ENCODE measurements around the gene SOD3. TPM values are rescaled to one million over a fixed set of nuclear protein-coding genes. Genes with fewer than 3 reads are reported as not detected.

Gene SOD3
- total RNA-seq, 1 experiment from 2014 or later = not detected

- no peaks in the 10 kb centered on the region for H3K9me3 ChIP-seq (ENCODE audit: low read length)
- no peak overlapping the region for H3K4me3 ChIP-seq (ENCODE audit: low read length)
- no peak overlapping the region for H3K4me2 ChIP-seq (ENCODE audit: low read depth, low read length, poor library complexity, severe bottlenecking)
- H3K79me2 ChIP-seq (ENCODE audit: low read length) = no peaks in the 10 kb centered on the region
- no peak overlapping the region for H3K9ac ChIP-seq (ENCODE audit: low read length)
- H3K27me3 ChIP-seq (ENCODE audit: low read length) = no peaks in the 10 kb centered on the region
- H3K4me1 ChIP-seq (ENCODE audit: low read length) = peaks cover 26% of the 10 kb centered on the region
- H3K36me3 ChIP-seq (ENCODE audit: insufficient read depth, low read length) = no peaks in the 10 kb centered on the region
- no peaks in the 10 kb centered on the region for H3K9me2 ChIP-seq (replicated peaks; ENCODE audit: insufficient read depth, low read length)
- no peak overlapping the region for H2AFZ ChIP-seq (ENCODE audit: low read length)
- no peaks in the 10 kb centered on the region for H4K20me1 ChIP-seq (ENCODE audit: insufficient read depth, low read depth, low read length)
- no peak overlapping the region for H3K27ac ChIP-seq (ENCODE audit: low read length)
- no peak for DNase-seq
Measured at GRCh38 chr4:24836661-24837242, 41.4 kb downstream of the SOD3 start.

GRCh38 chr4:24837336-24837735 lies 42.0 kb downstream of the SOD3 start:
- H4K20me1 ChIP-seq (ENCODE audit: insufficient read depth, low read depth, low read length) = no peaks in the 10 kb centered on the region
- no peak overlapping the region for H3K27ac ChIP-seq (ENCODE audit: low read length)
- no peaks in the 10 kb centered on the region for H3K36me3 ChIP-seq (ENCODE audit: insufficient read depth, low read length)
- H2AFZ ChIP-seq (ENCODE audit: low read length) = peak overlapping the region; percentile 59; the same call in 1 of the 2 replicates
- no peak for DNase-seq
- no peaks in the 10 kb centered on the region for H3K9me3 ChIP-seq (ENCODE audit: low read length)
- H3K4me3 ChIP-seq (ENCODE audit: low read length) = no peak overlapping the region
- peaks cover 22% of the 10 kb centered on the region for H3K4me1 ChIP-seq (ENCODE audit: low read length)
- no peaks in the 10 kb centered on the region for H3K9me2 ChIP-seq (replicated peaks; ENCODE audit: insufficient read depth, low read length)
- no peak overlapping the region for H3K4me2 ChIP-seq (ENCODE audit: low read depth, low read length, poor library complexity, severe bottlenecking)
- H3K9ac ChIP-seq (ENCODE audit: low read length) = no peak overlapping the region
- H3K79me2 ChIP-seq (ENCODE audit: low read length) = no peaks in the 10 kb centered on the region
- H3K27me3 ChIP-seq (ENCODE audit: low read length) = no peaks in the 10 kb centered on the region

GRCh38 chr4:24837781-24838180 lies 42.4 kb downstream of the SOD3 start:
- Histone ChIP-seq H3K36me3 (ENCODE audit: insufficient read depth, low read length) (no peaks in the 10 kb centered on the region), H3K4me3 (ENCODE audit: low read length) (no peak overlapping the region), H3K79me2 (ENCODE audit: low read length) (no peaks in the 10 kb centered on the region), H3K9ac (ENCODE audit: low read length) (no peak overlapping the region), H3K27ac (ENCODE audit: low read length) (no peak overlapping the region), H3K4me1 (ENCODE audit: low read length) (peaks cover 20% of the 10 kb centered on the region), H3K9me3 (ENCODE audit: low read length) (no peaks in the 10 kb centered on the region), H4K20me1 (ENCODE audit: insufficient read depth, low read depth, low read length) (no peaks in the 10 kb centered on the region), H3K9me2 (replicated peaks; ENCODE audit: insufficient read depth, low read length) (no peaks in the 10 kb centered on the region), H2AFZ (ENCODE audit: low read length) (peak overlapping the region; percentile 59; the same call in 1 of the 2 replicates), H3K4me2 (ENCODE audit: low read depth, low read length, poor library complexity, severe bottlenecking) (no peak overlapping the region), H3K27me3 (ENCODE audit: low read length) (no peaks in the 10 kb centered on the region)
- no peak for DNase-seq

- Histone ChIP-seq H3K9me3 (ENCODE audit: low read length) (no peaks in the 10 kb centered on the region), H3K4me2 (ENCODE audit: low read depth, low read length, poor library complexity, severe bottlenecking) (no peak overlapping the region), H3K9ac (ENCODE audit: low read length) (no peak overlapping the region), H3K79me2 (ENCODE audit: low read length) (no peaks in the 10 kb centered on the region), H3K27ac (ENCODE audit: low read length) (no peak overlapping the region), H3K27me3 (ENCODE audit: low read length) (no peaks in the 10 kb centered on the region), H3K9me2 (replicated peaks; ENCODE audit: insufficient read depth, low read length) (no peaks in the 10 kb centered on the region), H4K20me1 (ENCODE audit: insufficient read depth, low read depth, low read length) (no peaks in the 10 kb centered on the region), H3K36me3 (ENCODE audit: insufficient read depth, low read length) (no peaks in the 10 kb centered on the region), H3K4me3 (ENCODE audit: low read length) (no peak overlapping the region), H2AFZ (ENCODE audit: low read length) (no peak overlapping the region), H3K4me1 (ENCODE audit: low read length) (peaks cover 15% of the 10 kb centered on the region)
- no peak for DNase-seq
Measured at GRCh38 chr4:24840362-24840761, 45.0 kb downstream of the SOD3 start.

- no peaks in the 10 kb centered on the region for H3K27me3 ChIP-seq (ENCODE audit: low read length)
- H3K36me3 ChIP-seq (ENCODE audit: insufficient read depth, low read length) = no peaks in the 10 kb centered on the region
- H3K27ac ChIP-seq (ENCODE audit: low read length) = no peak overlapping the region
- no peaks in the 10 kb centered on the region for H3K9me2 ChIP-seq (replicated peaks; ENCODE audit: insufficient read depth, low read length)
- H3K79me2 ChIP-seq (ENCODE audit: low read length) = no peaks in the 10 kb centered on the region
- H3K4me1 ChIP-seq (ENCODE audit: low read length) = peaks cover 15% of the 10 kb centered on the region
- H3K9me3 ChIP-seq (ENCODE audit: low read length) = no peaks in the 10 kb centered on the region
- H3K4me2 ChIP-seq (ENCODE audit: low read depth, low read length, poor library complexity, severe bottlenecking) = no peak overlapping the region
- no peak overlapping the region for H3K9ac ChIP-seq (ENCODE audit: low read length)
- no peaks in the 10 kb centered on the region for H4K20me1 ChIP-seq (ENCODE audit: insufficient read depth, low read depth, low read length)
- no peak overlapping the region for H2AFZ ChIP-seq (ENCODE audit: low read length)
- H3K4me3 ChIP-seq (ENCODE audit: low read length) = no peak overlapping the region
- DNase-seq = no peak
Measured at GRCh38 chr4:24840826-24841543, 45.6 kb downstream of the SOD3 start.

GRCh38 chr4:24842356-24842755 lies 47.0 kb downstream of the SOD3 start:
- Histone ChIP-seq H3K4me2 (ENCODE audit: low read depth, low read length, poor library complexity, severe bottlenecking) (no peak overlapping the region), H2AFZ (ENCODE audit: low read length) (no peak overlapping the region), H4K20me1 (ENCODE audit: insufficient read depth, low read depth, low read length) (no peaks in the 10 kb centered on the region), H3K27me3 (ENCODE audit: low read length) (no peaks in the 10 kb centered on the region), H3K9ac (ENCODE audit: low read length) (no peak overlapping the region), H3K36me3 (ENCODE audit: insufficient read depth, low read length) (no peaks in the 10 kb centered on the region), H3K79me2 (ENCODE audit: low read length) (no peaks in the 10 kb centered on the region), H3K4me3 (ENCODE audit: low read length) (no peak overlapping the region), H3K9me3 (ENCODE audit: low read length) (no peaks in the 10 kb centered on the region), H3K27ac (ENCODE audit: low read length) (no peak overlapping the region), H3K4me1 (ENCODE audit: low read length) (peaks cover 21% of the 10 kb centered on the region), H3K9me2 (replicated peaks; ENCODE audit: insufficient read depth, low read length) (no peaks in the 10 kb centered on the region)
- DNase-seq = no peak

GRCh38 chr4:24843096-24843495 lies 47.7 kb downstream of the SOD3 start:
- Histone ChIP-seq H3K36me3 (ENCODE audit: insufficient read depth, low read length) (no peaks in the 10 kb centered on the region), H3K27me3 (ENCODE audit: low read length) (no peaks in the 10 kb centered on the region), H3K4me3 (ENCODE audit: low read length) (no peak overlapping the region), H3K9ac (ENCODE audit: low read length) (no peak overlapping the region), H3K4me1 (ENCODE audit: low read length) (peaks cover 16% of the 10 kb centered on the region), H3K27ac (ENCODE audit: low read length) (no peak overlapping the region), H2AFZ (ENCODE audit: low read length) (no peak overlapping the region), H3K9me2 (replicated peaks; ENCODE audit: insufficient read depth, low read length) (no peaks in the 10 kb centered on the region), H4K20me1 (ENCODE audit: insufficient read depth, low read depth, low read length) (no peaks in the 10 kb centered on the region), H3K79me2 (ENCODE audit: low read length) (no peaks in the 10 kb centered on the region), H3K4me2 (ENCODE audit: low read depth, low read length, poor library complexity, severe bottlenecking) (no peak overlapping the region), H3K9me3 (ENCODE audit: low read length) (no peaks in the 10 kb centered on the region)
- DNase-seq = no peak

- no peaks in the 10 kb centered on the region for H3K9me3 ChIP-seq (ENCODE audit: low read length)
- no peaks in the 10 kb centered on the region for H3K36me3 ChIP-seq (ENCODE audit: insufficient read depth, low read length)
- no peak for DNase-seq
- H4K20me1 ChIP-seq (ENCODE audit: insufficient read depth, low read depth, low read length) = no peaks in the 10 kb centered on the region
- no peak overlapping the region for H3K27ac ChIP-seq (ENCODE audit: low read length)
- H3K27me3 ChIP-seq (ENCODE audit: low read length) = no peaks in the 10 kb centered on the region
- no peaks in the 10 kb centered on the region for H3K9me2 ChIP-seq (replicated peaks; ENCODE audit: insufficient read depth, low read length)
- no peak overlapping the region for H3K4me2 ChIP-seq (ENCODE audit: low read depth, low read length, poor library complexity, severe bottlenecking)
- peaks cover 22% of the 10 kb centered on the region for H3K4me1 ChIP-seq (ENCODE audit: low read length)
- H3K79me2 ChIP-seq (ENCODE audit: low read length) = no peaks in the 10 kb centered on the region
- H3K9ac ChIP-seq (ENCODE audit: low read length) = no peak overlapping the region
- H3K4me3 ChIP-seq (ENCODE audit: low read length) = no peak overlapping the region
- H2AFZ ChIP-seq (ENCODE audit: low read length) = no peak overlapping the region
Measured at GRCh38 chr4:24845132-24845531, 49.8 kb downstream of the SOD3 start.
